DMS114 treated with DMSO at 0.1 percent for 48 hours (cell line): Measurements from ENCODE around the gene MYL4.
"Not testable (repeated sequence)": the region's sequence is repeated elsewhere in the genome, so short reads cannot be mapped to it uniquely, and the experiment has no call there.

Source experiments
- DNase-seq: peaks from one replicate; lab custom pipeline; 2025; ENCODE audit not compliant: unreplicated experiment; lab: John Stamatoyannopoulos, UW

MYL4 gene

GRCh38 chr17:47219621-47220475, 10.7 kb downstream of the MYL4 start:
- DNase-seq, result no peak

GRCh38 chr17:47220531-47220999, 11.4 kb downstream of the MYL4 start:
- DNase-seq, result no peak

DNA sequence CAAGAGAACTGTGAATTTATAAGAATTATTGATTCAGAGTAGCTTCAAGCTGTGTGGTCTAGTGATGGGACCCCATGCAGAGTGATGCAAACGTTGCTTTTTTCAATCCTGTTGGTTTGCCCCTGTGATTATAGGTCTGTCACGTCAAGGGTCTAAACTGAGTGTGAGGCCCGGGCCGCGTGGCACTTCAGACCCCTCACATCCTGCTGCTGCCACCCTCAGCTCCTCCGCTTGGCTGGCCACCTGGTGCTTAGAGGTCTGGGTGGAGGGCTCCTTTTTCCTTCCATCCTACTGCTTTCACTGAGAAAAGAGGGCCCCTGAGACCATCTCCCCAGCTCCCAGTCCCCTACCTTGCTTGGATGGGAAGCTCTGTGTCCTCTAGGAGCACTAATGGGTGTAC, 12.0 kb downstream of the MYL4 start:
- DNase-seq, result no peak

DNA sequence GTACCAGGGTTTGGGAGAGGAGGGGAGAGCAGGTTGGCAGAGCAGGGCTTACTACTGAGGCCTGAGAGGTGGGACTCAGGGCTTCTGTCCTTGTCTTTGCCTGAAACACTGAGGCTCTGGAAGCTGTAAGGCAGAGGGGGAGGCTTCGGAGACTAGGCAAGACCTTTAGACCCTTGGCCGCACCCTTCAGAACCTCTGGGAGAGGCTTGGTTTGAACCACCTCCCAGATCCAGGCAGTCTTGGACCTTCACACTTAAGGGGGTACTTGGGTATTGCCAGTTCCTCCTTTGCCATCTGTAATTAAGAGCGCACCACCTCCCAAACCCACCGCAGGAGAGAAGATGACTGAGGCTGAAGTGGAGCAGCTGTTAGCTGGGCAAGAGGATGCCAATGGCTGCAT, 12.9 kb downstream of the MYL4 start:
- no peak for DNase-seq

DNA sequence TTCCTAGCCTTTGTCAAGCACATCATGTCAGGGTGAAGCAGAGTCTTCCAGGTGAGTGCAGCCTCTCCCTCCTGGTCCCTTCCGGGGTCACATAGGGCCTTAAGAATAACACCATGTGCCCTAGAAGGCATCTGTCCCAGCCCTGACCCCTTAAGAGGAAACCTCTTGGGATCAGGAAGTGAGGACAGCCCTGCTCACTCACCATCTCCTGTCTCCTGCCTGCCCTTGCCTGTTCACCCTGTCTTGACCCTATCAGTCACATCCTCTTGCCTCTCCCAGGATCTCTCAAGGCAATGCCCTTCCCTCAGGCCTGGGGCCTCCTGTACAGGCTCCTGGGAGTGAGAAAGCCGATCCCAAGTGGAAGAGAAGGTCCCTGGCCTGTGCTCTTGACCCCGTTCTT, 13.9 kb downstream of the MYL4 start:
- no peak for DNase-seq

DNA sequence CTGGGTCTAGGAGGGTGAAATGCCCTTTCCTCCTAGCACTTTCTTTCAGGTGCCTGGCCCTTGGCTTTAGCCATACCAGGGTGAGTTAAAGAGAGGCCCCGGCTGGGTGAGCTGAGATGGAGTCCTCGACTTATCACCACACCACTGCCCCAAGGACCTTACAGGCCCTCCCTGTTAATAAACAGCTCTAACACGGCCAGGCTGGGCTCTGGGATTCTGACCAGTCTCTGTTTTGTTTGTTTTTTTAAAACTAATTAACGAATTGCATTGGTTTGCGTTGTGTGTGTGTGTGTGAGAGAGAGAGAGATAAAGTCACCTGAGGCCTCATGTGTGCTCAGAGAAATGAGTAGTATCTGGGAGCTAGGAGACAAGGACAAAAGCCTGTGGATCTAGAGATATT, 14.3 kb downstream of the MYL4 start:
- DNase-seq, result no peak

GRCh38 chr17:47224077-47224476, 14.9 kb downstream of the MYL4 start:
- DNase-seq, result not testable (repeated sequence)

GRCh38 chr17:47224966-47225365, 15.8 kb downstream of the MYL4 start:
- DNase-seq, result no peak

DNA sequence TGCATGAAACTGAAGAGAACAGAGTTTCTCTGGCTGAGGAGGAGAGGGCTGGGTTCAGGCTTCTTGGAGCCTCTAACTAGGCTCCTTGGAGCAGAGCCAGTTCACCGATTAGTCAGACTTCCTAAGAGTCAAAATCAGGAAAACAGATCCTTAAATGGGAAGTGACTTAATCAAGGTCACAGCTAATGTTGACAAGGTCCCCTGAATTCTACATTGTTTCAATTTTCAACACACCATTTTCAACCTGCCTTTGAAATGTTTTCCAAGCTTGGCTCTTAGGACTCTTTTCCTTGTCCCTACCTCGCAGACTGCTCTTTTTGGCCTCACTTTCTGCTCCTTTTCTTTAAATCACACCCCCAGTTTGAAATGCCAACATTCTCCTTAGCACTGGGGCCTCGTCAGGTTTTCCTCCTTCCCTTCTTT, 16.3 kb downstream of the MYL4 start:
- no peak for DNase-seq

DNA sequence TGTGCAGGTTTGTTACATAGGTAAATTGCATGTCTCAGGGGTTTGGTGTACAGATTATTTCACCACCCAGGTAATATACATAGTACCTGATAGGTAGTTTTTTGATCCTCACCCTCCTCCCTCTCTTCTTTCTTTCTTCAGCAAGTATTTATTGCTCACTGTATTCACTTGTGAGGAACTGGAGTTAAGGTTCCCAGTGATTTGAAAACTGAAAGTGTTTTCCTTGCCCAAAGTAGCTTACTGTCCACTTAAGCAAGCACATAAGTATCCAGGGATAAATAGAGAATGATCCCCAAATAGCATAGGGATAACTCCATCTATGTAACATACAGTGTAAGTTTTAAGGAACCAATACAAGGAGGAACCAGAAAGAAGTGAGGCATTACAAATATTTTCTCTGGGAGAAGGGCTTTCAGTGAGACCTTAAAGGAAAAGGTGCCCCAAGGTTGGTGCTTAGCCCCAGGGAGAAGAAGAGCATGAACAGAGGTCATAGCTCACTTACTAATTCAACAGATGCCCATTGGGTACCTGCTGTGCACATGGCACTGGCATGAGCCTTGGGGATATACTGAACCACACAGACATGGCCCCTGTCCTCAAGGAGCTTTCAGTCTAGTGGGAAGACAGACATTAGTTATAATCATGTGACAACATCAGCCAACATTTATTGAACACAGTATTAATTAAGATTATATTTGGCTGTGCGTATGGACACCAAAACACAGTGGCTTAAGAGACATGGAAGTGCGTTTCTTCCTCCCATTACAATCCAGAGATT, 17.0 kb downstream of the MYL4 start:
- no peak for DNase-seq

DNA sequence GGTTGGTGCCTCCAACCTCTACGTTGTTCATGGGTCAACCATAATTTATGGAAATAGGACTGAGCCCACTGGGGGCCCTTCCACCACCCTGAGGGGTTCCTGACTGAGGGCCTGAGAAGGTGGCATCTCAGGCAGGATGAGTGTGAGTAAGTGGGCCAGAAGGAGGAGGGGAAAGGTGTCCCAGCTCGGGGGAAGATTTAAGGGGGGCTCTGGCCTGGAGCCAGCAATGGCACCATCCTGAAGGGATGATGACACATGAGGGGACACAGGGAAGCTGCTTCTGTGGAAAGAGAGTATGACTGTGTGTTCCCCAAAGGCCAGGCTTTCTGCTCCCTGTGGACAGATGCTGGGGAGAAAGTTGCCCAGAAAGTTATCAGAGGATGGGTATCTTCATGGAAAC, 18.7 kb downstream of the MYL4 start:
- DNase-seq, result no peak

GRCh38 chr17:47229535-47230443, 20.6 kb downstream of the MYL4 start:
- DNase-seq, result peak; percentile 81

- no peak for DNase-seq
Measured at GRCh38 chr17:47230864-47231263, 21.7 kb downstream of the MYL4 start.

DNA sequence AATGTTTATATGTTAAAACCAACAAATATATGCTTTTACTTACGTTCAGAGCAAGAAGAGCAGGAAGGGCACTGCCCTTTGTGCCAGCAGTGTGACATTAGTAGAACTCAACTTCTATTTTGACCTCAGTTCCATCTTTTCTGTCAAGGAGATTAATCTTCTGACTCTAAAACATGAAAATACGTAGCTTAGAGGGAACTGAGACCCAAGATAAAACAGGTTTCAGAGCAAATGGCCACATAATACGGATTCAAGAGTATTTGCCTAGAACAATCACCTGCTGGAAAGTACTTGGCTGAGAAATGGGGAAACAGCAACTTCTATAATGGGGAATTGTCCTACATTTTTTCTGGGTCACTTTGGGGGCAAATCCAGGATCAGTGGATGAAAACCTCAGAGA, 22.2 kb downstream of the MYL4 start:
- DNase-seq, result no peak

DNA sequence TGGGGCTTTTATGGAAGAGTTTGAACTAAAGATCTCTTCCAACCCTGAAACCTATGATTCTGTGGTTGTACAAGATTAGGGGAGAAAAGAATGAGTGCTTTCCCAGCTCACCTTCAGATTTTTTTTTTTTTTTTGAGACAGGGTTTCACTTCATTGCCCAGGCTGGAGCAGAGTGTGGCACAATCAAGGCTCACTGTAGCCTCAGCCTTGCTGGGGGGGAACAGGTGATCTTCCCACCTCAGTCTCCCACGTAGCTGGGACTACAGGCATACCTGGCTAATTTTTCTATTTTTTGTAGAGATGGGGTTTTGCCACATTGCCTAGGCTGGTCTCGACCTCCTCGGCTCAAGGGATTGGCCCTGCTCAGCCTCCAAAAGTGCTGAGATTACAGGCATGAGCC, 22.7 kb downstream of the MYL4 start:
- DNase-seq, result no peak

GRCh38 chr17:47232465-47232864, 23.3 kb downstream of the MYL4 start:
- no peak for DNase-seq

- no peak for DNase-seq
Measured at GRCh38 chr17:47235506-47235905, 26.4 kb downstream of the MYL4 start.

DNA sequence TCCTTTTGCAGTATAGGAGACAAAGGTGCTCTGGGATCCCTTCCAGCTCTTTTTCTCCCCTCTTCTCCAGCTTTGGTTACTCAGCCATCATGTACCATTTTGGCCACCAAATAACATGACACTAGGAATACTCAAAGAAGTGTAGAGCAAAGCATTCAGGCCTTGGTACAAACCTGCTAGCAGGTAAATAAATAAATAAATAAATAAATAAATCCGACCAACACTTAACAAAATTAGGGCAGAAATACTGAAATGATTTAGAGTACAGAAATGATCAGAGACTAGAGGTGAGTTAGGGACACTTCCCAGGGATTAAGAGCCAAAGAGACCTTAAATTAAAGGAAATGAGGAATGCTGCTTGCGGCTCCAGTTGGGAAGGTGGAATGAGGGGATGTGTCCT, 26.8 kb downstream of the MYL4 start:
- DNase-seq, result no peak

- no peak for DNase-seq
Measured at GRCh38 chr17:47237841-47238240, 28.7 kb downstream of the MYL4 start.

DNA sequence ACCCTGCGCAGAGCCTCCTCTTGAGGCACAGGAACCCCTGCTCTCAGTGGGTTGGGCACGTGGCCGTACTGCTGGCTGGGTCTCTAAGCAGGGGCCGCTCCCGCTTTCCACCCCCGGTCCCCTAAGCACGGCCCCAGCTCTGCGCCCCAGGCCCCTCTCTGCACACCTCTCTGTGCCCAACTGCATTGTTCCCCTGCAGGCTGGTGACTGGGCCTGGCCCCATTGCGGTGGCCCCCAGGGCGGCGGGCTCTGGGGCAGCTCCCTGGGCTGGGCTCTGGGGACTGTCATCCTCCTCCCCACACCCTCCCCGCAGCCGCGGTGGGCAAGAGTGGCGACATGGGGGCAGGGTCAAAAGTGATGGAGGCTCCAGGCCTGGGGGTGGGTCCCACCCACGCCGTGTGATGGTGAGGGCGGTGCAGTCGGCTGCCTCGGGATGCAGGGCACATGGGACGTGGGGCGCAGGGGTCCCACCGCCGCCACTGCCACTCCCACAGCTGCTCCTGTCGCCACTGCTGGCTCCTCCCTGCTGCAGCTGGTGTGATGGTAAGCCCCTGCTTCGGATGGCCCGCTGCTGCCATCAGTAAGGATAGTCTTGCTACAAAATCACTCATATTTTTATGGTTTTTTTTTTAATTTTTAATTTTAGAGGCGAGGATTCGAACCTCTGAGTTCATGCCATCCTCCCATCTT, 29.3 kb downstream of the MYL4 start:
- no peak for DNase-seq

DNA sequence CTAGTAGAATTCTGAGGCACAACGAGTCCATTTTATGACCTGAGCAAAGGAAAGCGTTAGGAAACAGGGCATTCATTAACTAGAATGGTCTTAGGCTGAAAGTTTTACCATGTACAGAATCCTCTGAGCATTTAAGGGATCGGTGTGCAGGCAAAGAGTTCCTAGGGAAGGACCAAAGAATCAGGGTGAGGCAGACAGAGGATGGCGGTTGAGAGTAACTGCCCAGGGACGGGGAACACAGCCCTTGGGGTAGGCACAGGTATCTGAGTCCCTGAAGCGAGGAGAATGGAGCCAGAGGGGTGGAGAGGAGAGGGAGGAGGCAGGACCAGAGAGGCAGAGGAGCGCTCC, 30.4 kb downstream of the MYL4 start:
- no peak for DNase-seq
